ENCODE measurements around the gene ADGRG6.

Gene ADGRG6

DNA sequence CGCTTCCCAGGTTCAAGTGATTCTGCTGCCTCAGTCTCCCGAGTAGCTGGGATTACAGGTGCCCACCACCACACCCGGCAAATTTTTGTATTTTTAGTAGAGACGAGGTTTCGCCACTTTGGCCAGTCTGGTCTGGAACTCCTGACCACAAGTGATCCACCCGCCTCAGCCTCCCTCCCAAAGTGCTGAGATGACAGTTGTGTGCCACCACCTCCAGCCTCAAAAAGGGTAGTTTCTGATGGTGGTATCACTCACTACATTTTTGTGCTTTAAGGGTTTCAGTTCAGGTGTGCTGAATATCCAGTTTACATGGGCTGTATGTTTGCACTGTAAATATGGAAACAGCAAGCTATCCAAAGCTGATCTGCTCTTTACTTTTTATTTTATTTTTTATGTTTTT is 12.1 kb upstream of the ADGRG6 start:
- H3K9ac ChIP-seq (ENCODE audit: low read length), result no peak overlapping the region
- no peaks in the 10 kb centered on the region for H3K36me3 ChIP-seq (ENCODE audit: low read length)
- no peaks in the 10 kb centered on the region for H3K27me3 ChIP-seq (ENCODE audit: low read length)
- H3K79me2 ChIP-seq (ENCODE audit: insufficient read depth, low read length), result no peaks in the 10 kb centered on the region
- H3K9me2 ChIP-seq (replicated peaks; ENCODE audit: insufficient read depth, low read length), result no peaks in the 10 kb centered on the region
- H4K20me1 ChIP-seq (ENCODE audit: low read depth, low read length), result no peaks in the 10 kb centered on the region
- TF ChIP-seq EZH2phosphoT487 (conservative IDR thresholded peaks at IDR 0.05; ENCODE audit: low read length), result no peak
- TF ChIP-seq, protein P1, sequence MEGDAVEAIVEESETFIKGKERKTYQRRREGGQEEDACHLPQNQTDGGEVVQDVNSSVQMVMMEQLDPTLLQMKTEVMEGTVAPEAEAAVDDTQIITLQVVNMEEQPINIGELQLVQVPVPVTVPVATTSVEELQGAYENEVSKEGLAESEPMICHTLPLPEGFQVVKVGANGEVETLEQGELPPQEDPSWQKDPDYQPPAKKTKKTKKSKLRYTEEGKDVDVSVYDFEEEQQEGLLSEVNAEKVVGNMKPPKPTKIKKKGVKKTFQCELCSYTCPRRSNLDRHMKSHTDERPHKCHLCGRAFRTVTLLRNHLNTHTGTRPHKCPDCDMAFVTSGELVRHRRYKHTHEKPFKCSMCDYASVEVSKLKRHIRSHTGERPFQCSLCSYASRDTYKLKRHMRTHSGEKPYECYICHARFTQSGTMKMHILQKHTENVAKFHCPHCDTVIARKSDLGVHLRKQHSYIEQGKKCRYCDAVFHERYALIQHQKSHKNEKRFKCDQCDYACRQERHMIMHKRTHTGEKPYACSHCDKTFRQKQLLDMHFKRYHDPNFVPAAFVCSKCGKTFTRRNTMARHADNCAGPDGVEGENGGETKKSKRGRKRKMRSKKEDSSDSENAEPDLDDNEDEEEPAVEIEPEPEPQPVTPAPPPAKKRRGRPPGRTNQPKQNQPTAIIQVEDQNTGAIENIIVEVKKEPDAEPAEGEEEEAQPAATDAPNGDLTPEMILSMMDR (IDR thresholded peaks at IDR 0.05; ENCODE audit: insufficient read depth, low read length, poor library complexity, severe bottlenecking), result no peak
- no peak overlapping the region for H3K4me3 ChIP-seq (ENCODE audit: insufficient read depth, low read length, poor library complexity, severe bottlenecking)
- H3K27ac ChIP-seq (ENCODE audit: low read depth, low read length), result no peak overlapping the region
- H3K4me2 ChIP-seq (ENCODE audit: low read depth, low read length, poor library complexity, severe bottlenecking), result no peak overlapping the region
- no peak overlapping the region for H2AFZ ChIP-seq (ENCODE audit: low read depth, low read length, severe bottlenecking)
- H3F3A ChIP-seq (ENCODE audit: insufficient read depth), result no peaks in the 10 kb centered on the region
- no peaks in the 10 kb centered on the region for H3K9me3 ChIP-seq (ENCODE audit: insufficient read depth, low read length)

DNA sequence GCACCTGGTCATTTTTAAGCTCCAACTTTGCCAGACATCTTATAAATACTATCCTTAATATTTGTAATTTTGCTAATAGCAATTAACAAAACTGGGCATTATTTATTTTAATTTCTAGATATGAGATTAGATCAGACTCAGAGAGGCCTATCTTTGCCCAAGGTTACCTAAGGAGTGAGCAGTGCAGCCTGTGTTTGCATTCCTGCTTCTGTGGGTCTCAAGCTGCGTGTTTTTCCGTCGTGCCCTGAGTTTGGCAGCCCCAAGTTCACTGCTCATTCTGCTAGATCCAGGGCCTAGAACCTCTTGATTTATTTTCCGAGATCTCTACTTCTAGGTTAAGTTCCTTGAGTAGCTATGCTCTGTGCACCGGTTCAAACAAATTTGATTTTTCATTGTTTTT is 11.0 kb upstream of the ADGRG6 start:
- Histone ChIP-seq H2AFZ (ENCODE audit: low read depth, low read length, severe bottlenecking) (no peak overlapping the region), H3K4me3 (ENCODE audit: insufficient read depth, low read length, poor library complexity, severe bottlenecking) (no peak overlapping the region), H3K9me3 (ENCODE audit: insufficient read depth, low read length) (no peaks in the 10 kb centered on the region), H3K4me2 (ENCODE audit: low read depth, low read length, poor library complexity, severe bottlenecking) (no peak overlapping the region), H3K36me3 (ENCODE audit: low read length) (no peaks in the 10 kb centered on the region), H3K9me2 (replicated peaks; ENCODE audit: insufficient read depth, low read length) (no peaks in the 10 kb centered on the region), H3K27me3 (ENCODE audit: low read length) (no peaks in the 10 kb centered on the region), H3F3A (ENCODE audit: insufficient read depth) (no peaks in the 10 kb centered on the region), H4K20me1 (ENCODE audit: low read depth, low read length) (no peaks in the 10 kb centered on the region), H3K27ac (ENCODE audit: low read depth, low read length) (no peak overlapping the region), H3K9ac (ENCODE audit: low read length) (no peak overlapping the region), H3K79me2 (ENCODE audit: insufficient read depth, low read length) (no peaks in the 10 kb centered on the region)
- TF ChIP-seq EZH2phosphoT487 (conservative IDR thresholded peaks at IDR 0.05; ENCODE audit: low read length), result no peak
- TF ChIP-seq, protein P1 (IDR thresholded peaks at IDR 0.05; ENCODE audit: insufficient read depth, low read length, poor library complexity, severe bottlenecking), result no peak

GRCh38 chr6:142291512-142291911 is 10.3 kb upstream of the ADGRG6 start:
- Histone ChIP-seq H3F3A (ENCODE audit: insufficient read depth) (no peaks in the 10 kb centered on the region), H3K9ac (ENCODE audit: low read length) (no peak overlapping the region), H3K4me2 (ENCODE audit: low read depth, low read length, poor library complexity, severe bottlenecking) (no peak overlapping the region), H3K4me3 (ENCODE audit: insufficient read depth, low read length, poor library complexity, severe bottlenecking) (no peak overlapping the region), H3K27ac (ENCODE audit: low read depth, low read length) (no peak overlapping the region), H2AFZ (ENCODE audit: low read depth, low read length, severe bottlenecking) (no peak overlapping the region), H3K27me3 (ENCODE audit: low read length) (no peaks in the 10 kb centered on the region), H3K79me2 (ENCODE audit: insufficient read depth, low read length) (no peaks in the 10 kb centered on the region), H4K20me1 (ENCODE audit: low read depth, low read length) (no peaks in the 10 kb centered on the region), H3K36me3 (ENCODE audit: low read length) (no peaks in the 10 kb centered on the region), H3K9me3 (ENCODE audit: insufficient read depth, low read length) (no peaks in the 10 kb centered on the region), H3K9me2 (replicated peaks; ENCODE audit: insufficient read depth, low read length) (no peaks in the 10 kb centered on the region)
- TF ChIP-seq EZH2phosphoT487 (conservative IDR thresholded peaks at IDR 0.05; ENCODE audit: low read length), result no peak
- TF ChIP-seq, protein P1 (IDR thresholded peaks at IDR 0.05; ENCODE audit: insufficient read depth, low read length, poor library complexity, severe bottlenecking), result no peak
